ENCODE results near the gene PRDM10. TPM values are rescaled to one million over a fixed set of nuclear protein-coding genes. Genes with fewer than 3 reads are reported as not detected.

Gene PRDM10
- total RNA-seq, 1 experiment from 2014 or later, result 18.1 TPM

DNA sequence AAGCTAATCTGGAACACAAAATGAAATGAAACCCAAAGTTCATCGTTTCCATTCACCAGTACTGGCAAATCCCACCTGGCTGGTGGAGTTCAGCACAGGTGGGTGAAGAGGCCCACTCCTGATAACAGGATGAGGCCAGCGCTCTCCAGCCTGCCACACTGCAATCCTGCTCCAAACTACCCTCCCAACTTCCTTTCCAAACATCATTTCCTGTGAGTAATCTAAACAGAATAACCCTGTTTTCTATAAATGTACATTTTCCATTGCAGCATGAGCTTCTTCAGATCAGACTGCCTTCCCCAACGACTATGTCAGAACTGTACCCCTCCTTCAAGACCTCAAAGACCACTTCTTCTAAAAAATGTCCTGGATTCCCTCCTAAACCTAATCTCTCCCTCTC lies 91.3 kb downstream of the PRDM10 start:
- BruUV-seq (replicated peaks), result no TSS peak
- Histone ChIP-seq H3K36me3 (ENCODE audit: insufficient read depth, low read length, poor library complexity, severe bottlenecking) (peaks cover 13% of the 10 kb centered on the region), H3K27me3 (replicated peaks; ENCODE audit: insufficient read depth, low read depth, low read length, poor library complexity) (no peaks in the 10 kb centered on the region), H3K27ac (ENCODE audit: low read depth, low read length, poor library complexity, severe bottlenecking) (no peak overlapping the region), H3K4me1 (ENCODE audit: insufficient read depth, low read length, poor library complexity, severe bottlenecking) (no peaks in the 10 kb centered on the region), H3K4me3 (ENCODE audit: low read depth, low read length, poor library complexity, severe bottlenecking) (no peak overlapping the region), H3K9me3 (ENCODE audit: low read depth, low read length, poor library complexity, severe bottlenecking) (no peaks in the 10 kb centered on the region)
- DNase-seq (ENCODE audit: low spot score), result no peak
- TF ChIP-seq, protein P1, sequence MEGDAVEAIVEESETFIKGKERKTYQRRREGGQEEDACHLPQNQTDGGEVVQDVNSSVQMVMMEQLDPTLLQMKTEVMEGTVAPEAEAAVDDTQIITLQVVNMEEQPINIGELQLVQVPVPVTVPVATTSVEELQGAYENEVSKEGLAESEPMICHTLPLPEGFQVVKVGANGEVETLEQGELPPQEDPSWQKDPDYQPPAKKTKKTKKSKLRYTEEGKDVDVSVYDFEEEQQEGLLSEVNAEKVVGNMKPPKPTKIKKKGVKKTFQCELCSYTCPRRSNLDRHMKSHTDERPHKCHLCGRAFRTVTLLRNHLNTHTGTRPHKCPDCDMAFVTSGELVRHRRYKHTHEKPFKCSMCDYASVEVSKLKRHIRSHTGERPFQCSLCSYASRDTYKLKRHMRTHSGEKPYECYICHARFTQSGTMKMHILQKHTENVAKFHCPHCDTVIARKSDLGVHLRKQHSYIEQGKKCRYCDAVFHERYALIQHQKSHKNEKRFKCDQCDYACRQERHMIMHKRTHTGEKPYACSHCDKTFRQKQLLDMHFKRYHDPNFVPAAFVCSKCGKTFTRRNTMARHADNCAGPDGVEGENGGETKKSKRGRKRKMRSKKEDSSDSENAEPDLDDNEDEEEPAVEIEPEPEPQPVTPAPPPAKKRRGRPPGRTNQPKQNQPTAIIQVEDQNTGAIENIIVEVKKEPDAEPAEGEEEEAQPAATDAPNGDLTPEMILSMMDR (conservative IDR thresholded peaks at IDR 0.05; ENCODE audit: low read depth, low read length), result no peak
- no peak for TF ChIP-seq EZH2 (IDR thresholded peaks at IDR 0.05; ENCODE audit: borderline replicate concordance, low read depth, low read length, poor library complexity, severe bottlenecking)
- ChIA-PET CTCF (no interaction called here), POLR2A (ENCODE audit: low non-redundant PET) (no interaction called here)
- intact Hi-C loops (cut with micrococcal nuclease; ENCODE audit: unreplicated experiment), result no loop called here

- CTCF ChIA-PET, result no interaction called here
- no peak for DNase-seq (ENCODE audit: low spot score)
Observed at GRCh38 chr11:129910360-129910759, 92.3 kb downstream of the PRDM10 start.

DNA sequence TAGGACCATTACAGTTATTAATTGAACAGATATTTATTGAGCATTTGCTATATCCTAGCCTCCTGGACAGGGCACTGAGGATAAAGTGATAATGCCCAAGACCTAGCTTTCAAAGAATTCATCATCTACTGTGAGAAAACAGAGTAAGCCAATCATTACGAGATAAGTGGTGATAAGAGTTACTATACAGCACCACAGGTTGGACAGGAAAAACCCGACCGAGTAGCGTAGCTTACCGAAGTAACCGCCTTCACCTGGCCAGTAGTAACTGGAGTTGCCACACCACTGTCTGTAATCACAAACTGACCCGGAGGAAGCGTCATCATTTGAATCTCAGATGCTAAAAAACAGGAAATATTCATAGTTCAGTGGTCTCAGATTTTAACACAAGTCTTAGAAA lies 97.2 kb downstream of the PRDM10 start:
- BruUV-seq (replicated peaks), result no TSS peak
- Histone ChIP-seq H3K27me3 (replicated peaks; ENCODE audit: insufficient read depth, low read depth, low read length, poor library complexity) (no peaks in the 10 kb centered on the region), H3K9me3 (ENCODE audit: low read depth, low read length, poor library complexity, severe bottlenecking) (no peaks in the 10 kb centered on the region), H3K4me3 (ENCODE audit: low read depth, low read length, poor library complexity, severe bottlenecking) (no peak overlapping the region), H3K27ac (ENCODE audit: low read depth, low read length, poor library complexity, severe bottlenecking) (no peak overlapping the region), H3K4me1 (ENCODE audit: insufficient read depth, low read length, poor library complexity, severe bottlenecking) (no peaks in the 10 kb centered on the region), H3K36me3 (ENCODE audit: insufficient read depth, low read length, poor library complexity, severe bottlenecking) (no peaks in the 10 kb centered on the region)
- intact Hi-C loops (cut with micrococcal nuclease; ENCODE audit: unreplicated experiment), result no loop called here
- TF ChIP-seq, protein P1 (conservative IDR thresholded peaks at IDR 0.05; ENCODE audit: low read depth, low read length), result no peak
- no peak for TF ChIP-seq EZH2 (IDR thresholded peaks at IDR 0.05; ENCODE audit: borderline replicate concordance, low read depth, low read length, poor library complexity, severe bottlenecking)
- no peak for DNase-seq (ENCODE audit: low spot score)
- CTCF ChIA-PET, result no interaction called here
- POLR2A ChIA-PET (ENCODE audit: low non-redundant PET), result no interaction called here

More at GRCh38 chr11:129910360-129910759, 92.3 kb downstream of the PRDM10 start:
- no TSS peak for BruUV-seq (replicated peaks)
- H3K27me3 ChIP-seq (replicated peaks; ENCODE audit: insufficient read depth, low read depth, low read length, poor library complexity), result no peaks in the 10 kb centered on the region
- POLR2A ChIA-PET (ENCODE audit: low non-redundant PET), result no interaction called here
- peaks cover 11% of the 10 kb centered on the region for H3K36me3 ChIP-seq (ENCODE audit: insufficient read depth, low read length, poor library complexity, severe bottlenecking)
- H3K4me1 ChIP-seq (ENCODE audit: insufficient read depth, low read length, poor library complexity, severe bottlenecking), result no peaks in the 10 kb centered on the region
- H3K27ac ChIP-seq (ENCODE audit: low read depth, low read length, poor library complexity, severe bottlenecking), result no peak overlapping the region
- intact Hi-C loops (cut with micrococcal nuclease; ENCODE audit: unreplicated experiment), result no loop called here
- no peak overlapping the region for H3K4me3 ChIP-seq (ENCODE audit: low read depth, low read length, poor library complexity, severe bottlenecking)
- TF ChIP-seq, protein P1 (conservative IDR thresholded peaks at IDR 0.05; ENCODE audit: low read depth, low read length), result no peak
- no peak for TF ChIP-seq EZH2 (IDR thresholded peaks at IDR 0.05; ENCODE audit: borderline replicate concordance, low read depth, low read length, poor library complexity, severe bottlenecking)
- no peaks in the 10 kb centered on the region for H3K9me3 ChIP-seq (ENCODE audit: low read depth, low read length, poor library complexity, severe bottlenecking)

Data from A673 (cell line).